BJ (cell line): ENCODE measurements around the gene WWOX. TPM values are rescaled to one million over a fixed set of nuclear protein-coding genes. Genes with fewer than 3 reads are reported as not detected.

Experiments used
- CTCF ChIA-PET: fragments of 350-600 bp; formaldehyde crosslinking; extraction: SDS; loops from one replicate; lab custom pipeline; 2021; ENCODE audit warnings: antibody characterized with exemption, inconsistent platforms; lab: Yijun Ruan, JAX
- POLR2A ChIA-PET: fragments of 300-600 bp; sonication (Branson Sonifier 250); formaldehyde crosslinking; extraction: SDS; loops from one replicate; lab custom pipeline; 2021; ENCODE audit warnings: antibody characterized with exemption; lab: Charles Lee
- DNase-seq: peaks from one replicate; pipeline ENCODE4 v3.0.0-alpha.2; 2011; ENCODE audit warnings: low read depth
- H3K27me3 ChIP-seq: 2 replicates; pipeline ENCODE4 v1.6.0; 2011; ENCODE audit warnings: low read length; ENCODE audit not compliant: control insufficient read depth, insufficient read depth
- H3K36me3 ChIP-seq: 2 replicates; pipeline ENCODE4 v1.5.1; 2011; ENCODE audit warnings: low read length; ENCODE audit not compliant: control insufficient read depth, insufficient read depth
- H3K4me3 ChIP-seq: 2 replicates; pipeline ENCODE4 v1.5.1; 2011; ENCODE audit warnings: low read depth, mild to moderate bottlenecking, control low read depth, low read length
- CTCF ChIP-seq: IDR thresholded peaks from 2 replicates; pipeline ENCODE4 v1.5.1; 2011; ENCODE audit warnings: low read depth, mild to moderate bottlenecking, control low read depth, inconsistent platforms, low read length, moderate library complexity; ENCODE audit not compliant: insufficient read depth
- polyA plus RNA-seq: library from polyadenylated mRNA; depleted of rRNA; stranded (reverse); fragments of >200 nt; gene quantifications from 2 replicates; pipeline ENCODE4 v1.2.3, GENCODE V29; 2011

Gene WWOX
- polyA plus RNA-seq, 1 experiment = 3.1 TPM

GRCh38 chr16:78906135-78906534 lies 806.7 kb downstream of the WWOX start:
- ChIA-PET POLR2A (no interaction called here), CTCF (interaction anchor here (1.2 kb wide), 1 partner anchor 11 kb away, joined by 3 read pairs; no protein-coding TSS in a partner anchor)
- Histone ChIP-seq H3K27me3 (no peaks in the 10 kb centered on the region), H3K36me3 (no peaks in the 10 kb centered on the region), H3K4me3 (no peak overlapping the region)
- no peak for DNase-seq
- no peak for TF ChIP-seq CTCF

- DNase-seq = no peak
- ChIA-PET CTCF (no interaction called here), POLR2A (no interaction called here)
- Histone ChIP-seq H3K4me3 (no peak overlapping the region), H3K36me3 (no peaks in the 10 kb centered on the region), H3K27me3 (no peaks in the 10 kb centered on the region)
- no peak for TF ChIP-seq CTCF
Observed at GRCh38 chr16:78909226-78909625, 809.8 kb downstream of the WWOX start.

GRCh38 chr16:78915811-78916345 lies 816.4 kb downstream of the WWOX start:
- H3K36me3 ChIP-seq = no peaks in the 10 kb centered on the region
- no peak for DNase-seq
- TF ChIP-seq CTCF = no peak
- H3K4me3 ChIP-seq = no peak overlapping the region
- CTCF ChIA-PET = no interaction called here
- H3K27me3 ChIP-seq = no peaks in the 10 kb centered on the region
- POLR2A ChIA-PET = no interaction called here

- TF ChIP-seq CTCF = no peak
- DNase-seq = no peak
- Histone ChIP-seq H3K27me3 (no peaks in the 10 kb centered on the region), H3K36me3 (no peaks in the 10 kb centered on the region), H3K4me3 (no peak overlapping the region)
- CTCF ChIA-PET = interaction anchor here (0.8 kb wide), 1 partner anchor 11 kb away, joined by 3 read pairs; no protein-coding TSS in a partner anchor
- POLR2A ChIA-PET = no interaction called here
Observed at GRCh38 chr16:78916928-78917545, 817.6 kb downstream of the WWOX start.

- no peaks in the 10 kb centered on the region for H3K36me3 ChIP-seq
- CTCF ChIA-PET = no interaction called here
- H3K4me3 ChIP-seq = no peak overlapping the region
- POLR2A ChIA-PET = no interaction called here
- no peaks in the 10 kb centered on the region for H3K27me3 ChIP-seq
- DNase-seq = no peak
- TF ChIP-seq CTCF = no peak
Observed at GRCh38 chr16:78918805-78919305, 819.4 kb downstream of the WWOX start.
